Panc1 (cell line): ENCODE data around the gene DENND1B. TPM values are rescaled to one million over a fixed set of nuclear protein-coding genes. Genes with fewer than 3 reads are reported as not detected.

Experiments used
- ATAC-seq: fragments of 200-7000 bp; cut with Tn5 transposase; 2 replicates; pipeline ENCODE4 v1.9.1; 2020; ENCODE audit warnings: mild to moderate bottlenecking, moderate library complexity
- BruUV-seq: library from RNA; stranded (reverse); fragments of 400-500 nt; replicated peaks from 2 replicates; lab custom pipeline; 2021; lab: Mats Ljungman, UMichigan
- CTCF ChIA-PET: fragments of 300-600 bp; sonication (Branson Sonifier 250); formaldehyde crosslinking; loops from one replicate; lab custom pipeline; 2022; ENCODE audit warnings: antibody characterized with exemption; lab: Charles Lee
- POLR2A ChIA-PET: fragments of 300-600 bp; sonication (Branson Sonifier 250); formaldehyde crosslinking; loops from one replicate; lab custom pipeline; 2022; ENCODE audit warnings: antibody characterized with exemption; lab: Charles Lee
- DNase-seq: peaks from one replicate; pipeline ENCODE4 v3.0.0-alpha.2; 2010; ENCODE audit warnings: low read depth, low spot score
- H3K27ac ChIP-seq: 2 replicates; pipeline ENCODE4 v1.5.1; 2011; ENCODE audit warnings: mild to moderate bottlenecking, low read length, inconsistent platforms
- H3K27me3 ChIP-seq: fragments of 200-500 bp; sonication (Bioruptor generic); 2 replicates; pipeline ENCODE4 v1.6.0; 2014; ENCODE audit warnings: low read length, inconsistent platforms; ENCODE audit not compliant: control insufficient read depth, insufficient read depth
- H3K36me3 ChIP-seq: fragments of 200-500 bp; sonication (Bioruptor generic); 2 replicates; pipeline ENCODE4 v1.5.1; 2014; ENCODE audit warnings: inconsistent platforms, mild to moderate bottlenecking, low read length, moderate library complexity; ENCODE audit not compliant: control insufficient read depth, insufficient read depth
- H3K4me1 ChIP-seq: 2 replicates; pipeline ENCODE4 v1.5.1; 2011; ENCODE audit warnings: inconsistent platforms, mild to moderate bottlenecking, low read length, moderate library complexity; ENCODE audit not compliant: control insufficient read depth, insufficient read depth
- H3K4me3 ChIP-seq, 2 experiments: 2 replicates each; pipeline ENCODE4 v1.5.1; 2011 to 2012; ENCODE audit warnings: low read depth in 2 of 2, low read length in 2 of 2, mild to moderate bottlenecking in 2 of 2, inconsistent platforms in 1 of 2, moderate library complexity in 1 of 2
- H3K9me3 ChIP-seq: fragments of 200-500 bp; sonication (Bioruptor generic); 2 replicates; pipeline ENCODE4 v1.5.1; 2014; ENCODE audit warnings: low read depth, mild to moderate bottlenecking, inconsistent platforms, low read length, moderate library complexity; ENCODE audit not compliant: control insufficient read depth, insufficient read depth
- POLR2AphosphoS5 ChIP-seq: IDR thresholded peaks from 2 replicates; pipeline ENCODE4 v1.6.1; 2012; ENCODE audit warnings: mild to moderate bottlenecking, low read depth, low read length, moderate library complexity
- SIN3A ChIP-seq: IDR thresholded peaks from 2 replicates; pipeline ENCODE4 v1.6.1; 2012; ENCODE audit warnings: low read depth, mild to moderate bottlenecking, low read length, moderate library complexity, borderline replicate concordance; ENCODE audit not compliant: insufficient read depth
- TCF7L2 ChIP-seq: IDR thresholded peaks from 2 replicates; pipeline ENCODE4 v1.6.1; 2011; ENCODE audit warnings: mild to moderate bottlenecking, low read depth, low read length, inconsistent platforms
- in situ Hi-C: cut with HindIII; loops from 2 replicates; pipeline ENCODE4 v1.10.0; 2016; ENCODE audit warnings: low sequenced_read_pairs, low pct_unique_long_range_greater_than_20kb
- intact Hi-C: fragments of 100-400 bp; cut with micrococcal nuclease; formaldehyde crosslinking; loops from one replicate; pipeline ENCODE4 v1.10.0; 2022; ENCODE audit not compliant: unreplicated experiment
- total RNA-seq: library from RNA; stranded (reverse); gene quantifications from one replicate; pipeline ENCODE4 v1.2.1, GENCODE V29; 2021; ENCODE audit not compliant: unreplicated experiment
- TF ChIP-seq, protein P1 (sequence below): fragments of 450-650 bp; IDR thresholded peaks from 2 replicates; pipeline ENCODE4 v1.5.1; 2017; ENCODE audit warnings: mild to moderate bottlenecking
- TF ChIP-seq, protein P2 (sequence below), 2 experiments: IDR thresholded peaks; 2 replicates each; pipeline ENCODE4 v1.6.1; 2011 to 2012; ENCODE audit warnings: low read depth in 2 of 2, control low read depth in 1 of 2, low read length in 1 of 2, mild to moderate bottlenecking in 1 of 2, moderate library complexity in 1 of 2; ENCODE audit not compliant: insufficient read depth in 1 of 2

Gene DENND1B
- total RNA-seq, 1 experiment from 2014 or later: 7.7 TPM

DNA sequence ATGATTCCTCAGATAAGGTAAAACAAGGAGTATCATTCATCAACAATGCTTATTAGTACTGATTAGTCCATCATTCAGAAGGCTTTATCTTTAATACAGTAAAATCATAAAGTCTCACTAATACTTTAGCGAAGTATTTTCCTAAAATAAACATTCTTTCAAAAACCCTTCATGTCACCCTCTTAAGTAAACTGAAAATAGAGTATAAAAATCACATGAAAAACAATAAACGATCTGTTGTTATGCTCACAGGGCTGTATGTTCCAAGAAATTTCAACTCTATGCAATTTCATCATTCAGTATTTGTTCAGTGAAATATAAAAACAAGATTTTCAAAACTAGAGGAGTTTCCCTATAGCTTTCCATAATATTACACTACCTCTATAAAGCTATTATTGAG, 102.0 kb downstream of the DENND1B start:
- Histone ChIP-seq H3K4me3 (no peak overlapping the region), H3K9me3 (no peaks in the 10 kb centered on the region), H3K4me1 (peaks cover 4% of the 10 kb centered on the region), H3K27me3 (no peaks in the 10 kb centered on the region), H3K36me3 (no peaks in the 10 kb centered on the region; the same call in 1 of the 2 replicates), H3K27ac (no peak overlapping the region)
- in situ Hi-C loops: no loop called here
- BruUV-seq: no TSS peak
- intact Hi-C loops: no loop called here
- TF ChIP-seq, protein P1, sequence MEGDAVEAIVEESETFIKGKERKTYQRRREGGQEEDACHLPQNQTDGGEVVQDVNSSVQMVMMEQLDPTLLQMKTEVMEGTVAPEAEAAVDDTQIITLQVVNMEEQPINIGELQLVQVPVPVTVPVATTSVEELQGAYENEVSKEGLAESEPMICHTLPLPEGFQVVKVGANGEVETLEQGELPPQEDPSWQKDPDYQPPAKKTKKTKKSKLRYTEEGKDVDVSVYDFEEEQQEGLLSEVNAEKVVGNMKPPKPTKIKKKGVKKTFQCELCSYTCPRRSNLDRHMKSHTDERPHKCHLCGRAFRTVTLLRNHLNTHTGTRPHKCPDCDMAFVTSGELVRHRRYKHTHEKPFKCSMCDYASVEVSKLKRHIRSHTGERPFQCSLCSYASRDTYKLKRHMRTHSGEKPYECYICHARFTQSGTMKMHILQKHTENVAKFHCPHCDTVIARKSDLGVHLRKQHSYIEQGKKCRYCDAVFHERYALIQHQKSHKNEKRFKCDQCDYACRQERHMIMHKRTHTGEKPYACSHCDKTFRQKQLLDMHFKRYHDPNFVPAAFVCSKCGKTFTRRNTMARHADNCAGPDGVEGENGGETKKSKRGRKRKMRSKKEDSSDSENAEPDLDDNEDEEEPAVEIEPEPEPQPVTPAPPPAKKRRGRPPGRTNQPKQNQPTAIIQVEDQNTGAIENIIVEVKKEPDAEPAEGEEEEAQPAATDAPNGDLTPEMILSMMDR: no peak
- TF ChIP-seq, protein P2, sequence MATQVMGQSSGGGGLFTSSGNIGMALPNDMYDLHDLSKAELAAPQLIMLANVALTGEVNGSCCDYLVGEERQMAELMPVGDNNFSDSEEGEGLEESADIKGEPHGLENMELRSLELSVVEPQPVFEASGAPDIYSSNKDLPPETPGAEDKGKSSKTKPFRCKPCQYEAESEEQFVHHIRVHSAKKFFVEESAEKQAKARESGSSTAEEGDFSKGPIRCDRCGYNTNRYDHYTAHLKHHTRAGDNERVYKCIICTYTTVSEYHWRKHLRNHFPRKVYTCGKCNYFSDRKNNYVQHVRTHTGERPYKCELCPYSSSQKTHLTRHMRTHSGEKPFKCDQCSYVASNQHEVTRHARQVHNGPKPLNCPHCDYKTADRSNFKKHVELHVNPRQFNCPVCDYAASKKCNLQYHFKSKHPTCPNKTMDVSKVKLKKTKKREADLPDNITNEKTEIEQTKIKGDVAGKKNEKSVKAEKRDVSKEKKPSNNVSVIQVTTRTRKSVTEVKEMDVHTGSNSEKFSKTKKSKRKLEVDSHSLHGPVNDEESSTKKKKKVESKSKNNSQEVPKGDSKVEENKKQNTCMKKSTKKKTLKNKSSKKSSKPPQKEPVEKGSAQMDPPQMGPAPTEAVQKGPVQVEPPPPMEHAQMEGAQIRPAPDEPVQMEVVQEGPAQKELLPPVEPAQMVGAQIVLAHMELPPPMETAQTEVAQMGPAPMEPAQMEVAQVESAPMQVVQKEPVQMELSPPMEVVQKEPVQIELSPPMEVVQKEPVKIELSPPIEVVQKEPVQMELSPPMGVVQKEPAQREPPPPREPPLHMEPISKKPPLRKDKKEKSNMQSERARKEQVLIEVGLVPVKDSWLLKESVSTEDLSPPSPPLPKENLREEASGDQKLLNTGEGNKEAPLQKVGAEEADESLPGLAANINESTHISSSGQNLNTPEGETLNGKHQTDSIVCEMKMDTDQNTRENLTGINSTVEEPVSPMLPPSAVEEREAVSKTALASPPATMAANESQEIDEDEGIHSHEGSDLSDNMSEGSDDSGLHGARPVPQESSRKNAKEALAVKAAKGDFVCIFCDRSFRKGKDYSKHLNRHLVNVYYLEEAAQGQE (IDR thresholded peaks at IDR 0.05; ENCODE audit: insufficient read depth in 1 of 2, low read depth in 2 of 2, low read length in 1 of 2): no peak
- no peak for TF ChIP-seq SIN3A
- ChIA-PET CTCF (no interaction called here), POLR2A (no interaction called here)
- ATAC-seq (no peak), DNase-seq (no peak)

DNA sequence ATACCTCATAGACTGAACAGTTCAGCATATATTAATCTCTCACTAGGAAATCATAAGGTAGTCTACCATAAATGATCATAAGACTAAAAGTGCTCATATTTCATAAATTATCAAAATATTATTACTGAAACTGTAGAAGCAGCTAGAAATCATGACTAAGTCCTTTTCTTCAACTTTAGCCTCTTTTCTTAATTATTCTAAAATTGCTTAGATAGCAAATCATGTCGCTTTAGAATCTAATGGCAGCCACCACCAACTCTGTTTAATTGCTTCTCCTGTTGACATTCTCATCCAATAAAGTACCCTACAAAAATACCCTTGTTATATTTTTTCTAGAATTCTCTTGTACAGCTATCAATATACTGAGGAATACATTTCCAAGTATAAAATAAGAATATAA, 102.9 kb downstream of the DENND1B start:
- Histone ChIP-seq H3K36me3 (no peaks in the 10 kb centered on the region; the same call in 1 of the 2 replicates), H3K27me3 (no peaks in the 10 kb centered on the region), H3K4me1 (peaks cover 4% of the 10 kb centered on the region), H3K27ac (no peak overlapping the region), H3K9me3 (no peaks in the 10 kb centered on the region), H3K4me3 (no peak overlapping the region)
- intact Hi-C loops (no loop called here), in situ Hi-C loops (no loop called here)
- TF ChIP-seq POLR2AphosphoS5: no peak
- TF ChIP-seq, protein P2 (IDR thresholded peaks at IDR 0.05; ENCODE audit: insufficient read depth in 1 of 2, low read depth in 2 of 2, low read length in 1 of 2): no peak
- TF ChIP-seq SIN3A: no peak
- TF ChIP-seq, protein P1: no peak
- no peak for TF ChIP-seq TCF7L2
- ChIA-PET POLR2A (no interaction called here), CTCF (no interaction called here)
- ATAC-seq (no peak), DNase-seq (no peak)
- BruUV-seq: no TSS peak
